IMR-90 (cell line): Measurements from ENCODE around the gene DAGLA. TPM values are rescaled to one million over a fixed set of nuclear protein-coding genes. Genes with fewer than 3 reads are reported as not detected.

Experiments
- ATAC-seq: fragments of 200-7000 bp; cut with Tn5 transposase; 2 replicates; pipeline ENCODE4 v1.9.1; 2020; ENCODE audit warnings: low read depth, mild to moderate bottlenecking, moderate library complexity
- BruUV-seq: library from RNA; stranded (reverse); fragments of 400-500 nt; replicated peaks from 2 replicates; lab custom pipeline; 2021; lab: Mats Ljungman, UMichigan
- CTCF ChIA-PET: fragments of 300-600 bp; formaldehyde crosslinking; extraction: SDS; loops from one replicate; lab custom pipeline; 2021; ENCODE audit warnings: antibody characterized with exemption; lab: Yijun Ruan, JAX
- POLR2A ChIA-PET: fragments of 300-600 bp; sonication (Branson Sonifier 250); formaldehyde crosslinking; loops from one replicate; lab custom pipeline; 2022; ENCODE audit warnings: antibody characterized with exemption; ENCODE audit not compliant: unreplicated experiment; lab: Charles Lee
- DNase-seq: peaks from one replicate; pipeline ENCODE4 v3.0.0; 2013
- H2AFZ ChIP-seq: replicated peaks from 2 replicates; pipeline ENCODE3; 2013; ENCODE audit warnings: low read length, mild to moderate bottlenecking; ENCODE audit not compliant: poor library complexity
- H2AK5ac ChIP-seq: 2 replicates; pipeline ENCODE4 v1.6.1; 2013; ENCODE audit warnings: low read depth, low read length, inconsistent platforms
- H2AK9ac ChIP-seq: replicated peaks from 2 replicates; pipeline ENCODE3; 2013; ENCODE audit warnings: mild to moderate bottlenecking, low read depth, low read length, moderate library complexity; ENCODE audit not compliant: poor library complexity
- H2BK120ac ChIP-seq: 2 replicates; pipeline ENCODE4 v1.6.1; 2013; ENCODE audit warnings: low read depth, low read length, inconsistent platforms
- H2BK15ac ChIP-seq: 3 replicates; pipeline ENCODE4 v1.6.1; 2013; ENCODE audit warnings: low read depth, low read length, inconsistent platforms
- H2BK20ac ChIP-seq: 2 replicates; pipeline ENCODE4 v1.6.1; 2013; ENCODE audit warnings: low read depth, mild to moderate bottlenecking, inconsistent platforms, low read length, moderate library complexity
- H2BK5ac ChIP-seq: 2 replicates; pipeline ENCODE4 v1.6.1; 2013; ENCODE audit warnings: mild to moderate bottlenecking, low read depth, low read length, inconsistent platforms; ENCODE audit not compliant: poor library complexity, severe bottlenecking
- H3K14ac ChIP-seq: replicated peaks from 2 replicates; pipeline ENCODE4 v1.6.1; 2013; ENCODE audit warnings: low read depth, low read length, inconsistent platforms
- H3K18ac ChIP-seq: 2 replicates; pipeline ENCODE4 v1.6.1; 2013; ENCODE audit warnings: low read depth, low read length, control low read depth
- H3K23ac ChIP-seq: 2 replicates; pipeline ENCODE4 v1.6.1; 2013; ENCODE audit warnings: low read depth, low read length, inconsistent platforms
- H3K27ac ChIP-seq: 2 replicates; pipeline ENCODE4 v1.5.1; 2013; ENCODE audit warnings: mild to moderate bottlenecking, control low read depth, low read length; ENCODE audit not compliant: insufficient read depth
- H3K27me3 ChIP-seq: 2 replicates; pipeline ENCODE4 v1.6.1; 2013; ENCODE audit warnings: low read length; ENCODE audit not compliant: control insufficient read depth, insufficient read depth
- H3K36me3 ChIP-seq: 2 replicates; pipeline ENCODE4 v1.6.1; 2013; ENCODE audit warnings: low read length, mixed read lengths; ENCODE audit not compliant: control insufficient read depth, insufficient read depth
- H3K4ac ChIP-seq: 2 replicates; pipeline ENCODE4 v1.6.1; 2013; ENCODE audit warnings: low read depth, low read length, inconsistent platforms
- H3K4me1 ChIP-seq: 2 replicates; pipeline ENCODE4 v1.6.1; 2013; ENCODE audit warnings: low read length, mixed read lengths; ENCODE audit not compliant: control insufficient read depth, insufficient read depth
- H3K4me2 ChIP-seq: 2 replicates; pipeline ENCODE4 v1.6.1; 2013; ENCODE audit warnings: low read depth, mild to moderate bottlenecking, control low read depth, low read length, moderate library complexity
- H3K4me3 ChIP-seq: 2 replicates; pipeline ENCODE4 v1.5.1; 2013; ENCODE audit warnings: low read depth, mild to moderate bottlenecking, control low read depth, low read length, moderate library complexity; ENCODE audit not compliant: insufficient read depth
- H3K56ac ChIP-seq: 2 replicates; pipeline ENCODE4 v1.6.1; 2013; ENCODE audit warnings: low read length, inconsistent platforms; ENCODE audit not compliant: insufficient read depth; ENCODE audit errors: extremely low read depth
- H3K79me1 ChIP-seq, 2 experiments: 2 replicates each; pipeline ENCODE4 v1.6.1; 2013; ENCODE audit warnings: low read length in 2 of 2, inconsistent platforms in 1 of 2, low read depth in 1 of 2
- H3K9ac ChIP-seq: 2 replicates; pipeline ENCODE4 v1.6.1; 2013; ENCODE audit warnings: low read depth, low read length, control low read depth
- H3K9me1 ChIP-seq: 2 replicates; pipeline ENCODE4 v1.6.1; 2013; ENCODE audit warnings: low read length, inconsistent platforms; ENCODE audit not compliant: insufficient read depth
- H3K9me3 ChIP-seq: 2 replicates; pipeline ENCODE4 v1.6.1; 2013; ENCODE audit warnings: low read length; ENCODE audit not compliant: control insufficient read depth, insufficient read depth
- H4K20me1 ChIP-seq: 2 replicates; pipeline ENCODE4 v1.6.1; 2013; ENCODE audit warnings: low read length, inconsistent platforms; ENCODE audit not compliant: insufficient read depth
- H4K5ac ChIP-seq: 2 replicates; pipeline ENCODE4 v1.6.1; 2013; ENCODE audit warnings: mild to moderate bottlenecking, low read depth, low read length, control low read depth
- H4K8ac ChIP-seq, 2 experiments: 2 replicates each; pipeline ENCODE4 v1.6.1; 2013; ENCODE audit warnings: low read depth in 2 of 2, low read length in 2 of 2, control low read depth in 1 of 2, inconsistent platforms in 1 of 2
- H4K91ac ChIP-seq: 2 replicates; pipeline ENCODE4 v1.6.1; 2013; ENCODE audit warnings: low read depth, low read length, inconsistent platforms; ENCODE audit not compliant: insufficient read depth
- BHLHE40 ChIP-seq: fragments of 150-350 bp; IDR thresholded peaks from 2 replicates; pipeline ENCODE4 v1.6.1; 2016; ENCODE audit warnings: mild to moderate bottlenecking, low read depth, low read length
- MAZ ChIP-seq: IDR thresholded peaks from 2 replicates; pipeline ENCODE4 v1.6.1; 2012; ENCODE audit warnings: low read depth, mild to moderate bottlenecking, low read length, improper control_type of control experiment, moderate library complexity, borderline replicate concordance
- NFE2L2 ChIP-seq: fragments of 150-350 bp; IDR thresholded peaks from 2 replicates; pipeline ENCODE4 v1.6.1; 2016; ENCODE audit warnings: low read depth, mild to moderate bottlenecking, low read length
- USF2 ChIP-seq: fragments of 150-350 bp; IDR thresholded peaks from 2 replicates; pipeline ENCODE4 v1.6.1; 2017; ENCODE audit warnings: mild to moderate bottlenecking, antibody characterized with exemption, low read length, low read depth
- WGBS, 2 experiments: methylation state at CpG; one replicate each; pipeline versions ENCODE4 v1.1.5 to v1.1.7; 2013; ENCODE audit warnings: missing lambda C conversion rate in 2 of 2; ENCODE audit not compliant: insufficient read length in 1 of 2; ENCODE audit errors: extremely low coverage in 2 of 2; 5-methylcytosine and 5-hydroxymethylcytosine counted together
- dilution Hi-C: fragments of 300-500 bp; cut with HindIII; formaldehyde crosslinking; loops from one replicate; pipeline ENCODE4 v1.14.3; 2018; ENCODE audit warnings: low sequenced_read_pairs; ENCODE audit not compliant: unreplicated experiment
- in situ Hi-C: fragments of 300-500 bp; cut with MboI; formaldehyde crosslinking; loops from 3 replicates; pipeline ENCODE4 v1.14.3; 2019; ENCODE audit warnings: low sequenced_read_pairs, inconsistent platforms, mixed read lengths
- intact Hi-C: fragments of 100-400 bp; cut with micrococcal nuclease; formaldehyde crosslinking; loops from 2 replicates; pipeline ENCODE4 v1.10.0; 2022
- polyA plus RNA-seq, 3 experiments: library from polyadenylated mRNA; depleted of rRNA; stranded (reverse); fragments of >200 nt; gene quantifications; 2 replicates each; pipeline ENCODE4 v1.2.3, GENCODE V29; 2012; ENCODE audit warnings: low replicate concordance in 1 of 3
- total RNA-seq: library from RNA; depleted of rRNA; stranded (reverse); fragments of >200 nt; gene quantifications from 2 replicates; pipeline ENCODE4 v1.2.3, GENCODE V29; 2012

DAGLA gene
- total and polyA plus RNA-seq, 2 of the 4 experiments (the other 2 are of a cell fraction), result 0.90 to 3.8 TPM

GRCh38 chr11:61635787-61636186 lies 44.4 kb upstream of the DAGLA start:
- Histone ChIP-seq H3K4me3 (no peak overlapping the region), H3K18ac (no peak overlapping the region), H4K5ac (no peak overlapping the region), H3K4me1 (peaks cover 7% of the 10 kb centered on the region; the same call in 1 of the 2 replicates), H3K4me2 (no peak overlapping the region), H2AFZ (no peak overlapping the region), H4K20me1 (no peaks in the 10 kb centered on the region), H2BK20ac (no peak overlapping the region), H3K9me1 (no peaks in the 10 kb centered on the region), H3K79me1 (no peaks in the 10 kb centered on the region), H3K23ac (no peak overlapping the region), H2BK5ac (no peak overlapping the region), H3K9me3 (no peaks in the 10 kb centered on the region), H2AK5ac (no peak overlapping the region), H2AK9ac (no peak overlapping the region), H4K8ac (no peak overlapping the region), H3K27me3 (peaks cover 15% of the 10 kb centered on the region), H4K91ac (no peak overlapping the region), H3K9ac (no peak overlapping the region), H3K14ac (no peak overlapping the region), H3K4ac (no peak overlapping the region), H3K36me3 (no peaks in the 10 kb centered on the region), H2BK120ac (no peak overlapping the region), H2BK15ac (no peak overlapping the region), H3K56ac (no peak overlapping the region), H3K27ac (no peak overlapping the region)
- ATAC-seq (no peak), DNase-seq (no peak)
- ChIA-PET CTCF (interaction anchor here (1.5 kb wide), 1 partner anchor 190 kb away, joined by 6 read pairs; no protein-coding TSS in a partner anchor), POLR2A (no interaction called here)
- in situ Hi-C loops (loop anchor here (5.0 kb wide), 2 partner anchors 158 to 188 kb away; no protein-coding TSS in a partner anchor), dilution Hi-C loops (no loop called here), intact Hi-C loops (loop anchor here (10.0 kb wide), 1 partner anchor 301 kb away; the partner anchor contains the start of genes DDB1 and TKFC)
- no TSS peak for BruUV-seq
- WGBS, 2 experiments, result 76% methylated on average over 5 of the region's 5 CpGs; no CpG with 5 or more reads in 1 of the 2 experiments
- TF ChIP-seq MAZ, result no peak
- TF ChIP-seq USF2, result no peak
- TF ChIP-seq NFE2L2, result no peak
- no peak for TF ChIP-seq BHLHE40
